Activated naive CD4-positive, alpha-beta T cell treated with anti-CD3 and anti-CD28 coated beads, Interleukin-2, amount 50 U/mL, for 72 hours (primary cell): ENCODE data around the gene CARD14. TPM values are rescaled to one million over a fixed set of nuclear protein-coding genes. Genes with fewer than 3 reads are reported as not detected.

Experiments used
- ATAC-seq, 2 donors: fragments of 150-1000 bp; cut with Tn5 transposase; 2 replicates each; pipeline ENCODE4 v1.10.0; 2021; ENCODE audit warnings: mild to moderate bottlenecking in 2 of 2, moderate library complexity in 2 of 2
- DNase-seq, 2 donors: peaks; one replicate each; pipeline ENCODE4 v3.0.0; 2021 to 2022; ENCODE audit warnings: low spot score in 2 of 2
- H3K27ac Mint-ChIP-seq, 2 donors: one replicate each; pipeline ENCODE4 v1.8.0; 2022; ENCODE audit warnings: mild to moderate bottlenecking in 2 of 2, mixed read lengths in 2 of 2
- H3K36me3 Mint-ChIP-seq, 2 donors: one replicate each; pipeline ENCODE4 v1.8.0; 2022; ENCODE audit warnings: mixed read lengths in 2 of 2
- H3K9me3 Mint-ChIP-seq, 2 donors: one replicate each; pipeline ENCODE4 v1.8.0; 2022; ENCODE audit warnings: mixed read lengths in 2 of 2
- total RNA-seq, 2 donors: library from RNA; stranded (reverse); gene quantifications; one replicate each; pipeline ENCODE4 v1.2.3, GENCODE V29; 2022

The CARD14 gene
- total RNA-seq, 2 donors from 2014 or later = 0.19 TPM; not detected in 1

- Mint-ChIP-seq H3K36me3 (no peaks in the 10 kb centered on the region), H3K27ac (no peak overlapping the region), H3K9me3 (no peaks in the 10 kb centered on the region)
- no peak for DNase-seq
- no peak for ATAC-seq
Observed at GRCh38 chr17:80173126-80173525, 3.3 kb downstream of the CARD14 start.

GRCh38 chr17:80173916-80174315, 4.1 kb downstream of the CARD14 start:
- ATAC-seq (no peak), DNase-seq (no peak)
- H3K36me3 Mint-ChIP-seq = no peaks in the 10 kb centered on the region
- no peaks in the 10 kb centered on the region for H3K9me3 Mint-ChIP-seq
- no peak overlapping the region for H3K27ac Mint-ChIP-seq

- DNase-seq = no peak
- Mint-ChIP-seq H3K36me3 (no peaks in the 10 kb centered on the region), H3K9me3 (no peaks in the 10 kb centered on the region), H3K27ac (no peak overlapping the region)
- ATAC-seq = no peak
Observed at GRCh38 chr17:80176757-80177156, 6.9 kb downstream of the CARD14 start.

- Mint-ChIP-seq H3K27ac (no peak overlapping the region), H3K9me3 (no peaks in the 10 kb centered on the region), H3K36me3 (no peaks in the 10 kb centered on the region)
- no peak for ATAC-seq
- DNase-seq = no peak
Observed at GRCh38 chr17:80177986-80178595, 8.3 kb downstream of the CARD14 start.

GRCh38 chr17:80180192-80180591, 10.4 kb downstream of the CARD14 start:
- Mint-ChIP-seq H3K36me3 (no peaks in the 10 kb centered on the region), H3K9me3 (no peaks in the 10 kb centered on the region), H3K27ac (no peak overlapping the region)
- no peak for DNase-seq
- no peak for ATAC-seq

- Mint-ChIP-seq H3K27ac (no peak overlapping the region), H3K36me3 (no peaks in the 10 kb centered on the region), H3K9me3 (no peaks in the 10 kb centered on the region)
- ATAC-seq (no peak), DNase-seq (no peak)
Observed at GRCh38 chr17:80181431-80181830, 11.6 kb downstream of the CARD14 start.

GRCh38 chr17:80182118-80182844, 12.5 kb downstream of the CARD14 start:
- ATAC-seq = no peak
- Mint-ChIP-seq H3K9me3 (no peaks in the 10 kb centered on the region), H3K27ac (no peak overlapping the region), H3K36me3 (no peaks in the 10 kb centered on the region)
- DNase-seq = no peak

GRCh38 chr17:80182845-80183223, 13.0 kb downstream of the CARD14 start:
- Mint-ChIP-seq H3K27ac (no peak overlapping the region), H3K36me3 (no peaks in the 10 kb centered on the region), H3K9me3 (no peaks in the 10 kb centered on the region)
- ATAC-seq (no peak), DNase-seq (no peak)

- Mint-ChIP-seq H3K36me3 (no peaks in the 10 kb centered on the region), H3K27ac (no peak overlapping the region), H3K9me3 (no peaks in the 10 kb centered on the region)
- DNase-seq (no peak), ATAC-seq (no peak)
Observed at GRCh38 chr17:80183581-80184422, 14.0 kb downstream of the CARD14 start.

GRCh38 chr17:80184423-80184714, 14.5 kb downstream of the CARD14 start:
- Mint-ChIP-seq H3K36me3 (no peaks in the 10 kb centered on the region), H3K9me3 (no peaks in the 10 kb centered on the region), H3K27ac (no peak overlapping the region)
- DNase-seq (no peak), ATAC-seq (no peak)

GRCh38 chr17:80185968-80186367, 16.1 kb downstream of the CARD14 start:
- no peak for DNase-seq
- no peaks in the 10 kb centered on the region for H3K9me3 Mint-ChIP-seq

GRCh38 chr17:80187090-80187489, 17.3 kb downstream of the CARD14 start:
- Mint-ChIP-seq H3K27ac (no peak overlapping the region), H3K9me3 (no peaks in the 10 kb centered on the region), H3K36me3 (no peaks in the 10 kb centered on the region)
- ATAC-seq (no peak), DNase-seq (no peak)

More at GRCh38 chr17:80185968-80186367, 16.1 kb downstream of the CARD14 start:
- no peaks in the 10 kb centered on the region for H3K36me3 Mint-ChIP-seq
- H3K27ac Mint-ChIP-seq = no peak overlapping the region
- no peak for ATAC-seq

GRCh38 chr17:80187515-80187941, 17.7 kb downstream of the CARD14 start:
- Mint-ChIP-seq H3K27ac (no peak overlapping the region), H3K36me3 (no peaks in the 10 kb centered on the region), H3K9me3 (no peaks in the 10 kb centered on the region)
- ATAC-seq (no peak), DNase-seq (no peak)

GRCh38 chr17:80189611-80190010, 19.8 kb downstream of the CARD14 start:
- Mint-ChIP-seq H3K27ac (no peak overlapping the region), H3K9me3 (no peaks in the 10 kb centered on the region), H3K36me3 (no peaks in the 10 kb centered on the region)
- no peak for ATAC-seq
- DNase-seq = no peak

- no peaks in the 10 kb centered on the region for H3K36me3 Mint-ChIP-seq
- no peaks in the 10 kb centered on the region for H3K9me3 Mint-ChIP-seq
- H3K27ac Mint-ChIP-seq = no peak overlapping the region
- no peak for DNase-seq
- no peak for ATAC-seq
Observed at GRCh38 chr17:80190716-80191115, 20.9 kb downstream of the CARD14 start.

- ATAC-seq (no peak), DNase-seq (no peak)
- Mint-ChIP-seq H3K36me3 (no peaks in the 10 kb centered on the region), H3K27ac (no peak overlapping the region), H3K9me3 (no peaks in the 10 kb centered on the region)
Observed at GRCh38 chr17:80191192-80191591, 21.4 kb downstream of the CARD14 start.

GRCh38 chr17:80191865-80192661, 22.2 kb downstream of the CARD14 start:
- ATAC-seq = no peak

More at GRCh38 chr17:80191865-80192661, 22.2 kb downstream of the CARD14 start:
- no peaks in the 10 kb centered on the region for H3K9me3 Mint-ChIP-seq
- no peaks in the 10 kb centered on the region for H3K36me3 Mint-ChIP-seq
- DNase-seq = no peak
- no peak overlapping the region for H3K27ac Mint-ChIP-seq
